RWPE2 (cell line): ENCODE measurements around the gene USP38.
A peak's percentile ranks its signal among the peaks of the same experiment; 100 is the strongest.
"Not testable (repeated sequence)": the region's sequence is repeated elsewhere in the genome, so short reads cannot be mapped to it uniquely, and the experiment has no call there.

Experiments used
- ATAC-seq: fragments of 200-7000 bp; cut with Tn5 transposase; 3 replicates; pipeline ENCODE4 v1.9.1; 2021; ENCODE audit warnings: low read depth
- DNase-seq: peaks from one replicate; pipeline ENCODE4 v3.0.0-alpha.2; 2020; ENCODE audit warnings: low spot score
- H3K27ac ChIP-seq: fragments of 450-650 bp; 2 replicates; pipeline ENCODE4 v1.5.1; 2017; ENCODE audit warnings: mild to moderate bottlenecking; ENCODE audit not compliant: poor library complexity, severe bottlenecking
- H3K27me3 ChIP-seq: fragments of 250-450 bp; sonication (Bioruptor Pico); 2 replicates; pipeline ENCODE4 v1.5.1; 2021; ENCODE audit warnings: mild to moderate bottlenecking, moderate library complexity; ENCODE audit not compliant: insufficient read depth, poor library complexity, severe bottlenecking
- H3K36me3 ChIP-seq: fragments of 250-450 bp; sonication (Bioruptor Pico); 2 replicates; pipeline ENCODE4 v1.5.1; 2020; ENCODE audit warnings: low read depth, mild to moderate bottlenecking, moderate library complexity
- H3K4me1 ChIP-seq: fragments of 250-450 bp; sonication (Bioruptor Pico); 2 replicates; pipeline ENCODE4 v1.5.1; 2021; ENCODE audit warnings: mild to moderate bottlenecking, moderate library complexity; ENCODE audit not compliant: insufficient read depth, poor library complexity, severe bottlenecking
- H3K4me3 ChIP-seq: fragments of 250-450 bp; sonication (Bioruptor Pico); 2 replicates; pipeline ENCODE4 v1.5.1; 2021; ENCODE audit warnings: mild to moderate bottlenecking, moderate library complexity; ENCODE audit not compliant: severe bottlenecking
- H3K9me3 ChIP-seq: fragments of 250-450 bp; sonication (Bioruptor Pico); 2 replicates; pipeline ENCODE4 v1.5.1; 2021; ENCODE audit warnings: mild to moderate bottlenecking, moderate library complexity; ENCODE audit not compliant: severe bottlenecking
- TF ChIP-seq, protein P1 (sequence below): fragments of 450-650 bp; IDR thresholded peaks from one replicate; pipeline ENCODE4 v1.5.1; 2017; ENCODE audit warnings: mild to moderate bottlenecking, moderate library complexity; ENCODE audit not compliant: poor library complexity, severe bottlenecking

The USP38 gene

DNA sequence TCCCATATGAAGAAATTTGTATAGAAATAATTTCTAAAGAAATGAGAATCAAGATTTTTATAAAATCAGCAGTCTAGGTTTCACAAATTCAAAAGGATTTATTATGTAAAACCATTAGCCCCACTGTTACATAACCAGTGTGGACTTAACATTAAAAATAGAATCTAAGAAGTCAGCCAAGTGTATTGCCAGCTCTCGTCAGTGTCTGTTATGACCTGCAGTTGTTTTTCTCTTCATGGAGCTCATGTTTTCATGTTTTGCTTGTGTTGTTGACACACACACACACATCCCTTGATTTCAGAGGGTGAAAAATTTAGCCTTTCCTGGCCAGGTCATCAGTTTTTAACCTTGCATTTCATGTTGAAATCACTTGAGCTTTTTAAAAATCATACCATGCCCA lies 39.5 kb downstream of the USP38 start:
- Histone ChIP-seq H3K4me3 (no peak overlapping the region), H3K36me3 (peaks cover 23% of the 10 kb centered on the region), H3K4me1 (no peaks in the 10 kb centered on the region), H3K27ac (no peak overlapping the region), H3K9me3 (no peaks in the 10 kb centered on the region), H3K27me3 (no peaks in the 10 kb centered on the region)
- ATAC-seq (no peak), DNase-seq (no peak)
- TF ChIP-seq, protein P1, sequence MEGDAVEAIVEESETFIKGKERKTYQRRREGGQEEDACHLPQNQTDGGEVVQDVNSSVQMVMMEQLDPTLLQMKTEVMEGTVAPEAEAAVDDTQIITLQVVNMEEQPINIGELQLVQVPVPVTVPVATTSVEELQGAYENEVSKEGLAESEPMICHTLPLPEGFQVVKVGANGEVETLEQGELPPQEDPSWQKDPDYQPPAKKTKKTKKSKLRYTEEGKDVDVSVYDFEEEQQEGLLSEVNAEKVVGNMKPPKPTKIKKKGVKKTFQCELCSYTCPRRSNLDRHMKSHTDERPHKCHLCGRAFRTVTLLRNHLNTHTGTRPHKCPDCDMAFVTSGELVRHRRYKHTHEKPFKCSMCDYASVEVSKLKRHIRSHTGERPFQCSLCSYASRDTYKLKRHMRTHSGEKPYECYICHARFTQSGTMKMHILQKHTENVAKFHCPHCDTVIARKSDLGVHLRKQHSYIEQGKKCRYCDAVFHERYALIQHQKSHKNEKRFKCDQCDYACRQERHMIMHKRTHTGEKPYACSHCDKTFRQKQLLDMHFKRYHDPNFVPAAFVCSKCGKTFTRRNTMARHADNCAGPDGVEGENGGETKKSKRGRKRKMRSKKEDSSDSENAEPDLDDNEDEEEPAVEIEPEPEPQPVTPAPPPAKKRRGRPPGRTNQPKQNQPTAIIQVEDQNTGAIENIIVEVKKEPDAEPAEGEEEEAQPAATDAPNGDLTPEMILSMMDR = no peak

DNA sequence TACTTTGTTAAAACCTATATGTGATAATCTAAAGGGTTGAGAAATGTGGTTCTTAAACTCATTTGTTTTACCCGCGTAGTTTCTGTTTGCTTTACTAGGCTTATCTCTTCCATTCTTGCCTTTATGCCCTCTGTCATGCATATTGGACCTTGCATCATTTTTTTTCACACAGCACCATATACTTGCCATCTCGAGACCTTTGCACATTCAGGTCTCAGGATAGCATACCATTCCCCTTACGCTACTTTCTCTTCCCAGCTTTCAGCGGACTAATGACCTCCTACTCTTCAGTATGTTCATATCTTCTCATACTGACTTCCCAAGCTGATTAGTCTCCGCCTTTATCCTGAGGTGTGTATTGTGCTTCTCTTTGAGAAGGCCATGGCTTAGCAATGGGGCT lies 40.5 kb downstream of the USP38 start:
- no peak overlapping the region for H3K4me3 ChIP-seq
- no peaks in the 10 kb centered on the region for H3K9me3 ChIP-seq
- DNase-seq = no peak
- H3K36me3 ChIP-seq = peaks cover 21% of the 10 kb centered on the region
- no peak for ATAC-seq
- no peaks in the 10 kb centered on the region for H3K27me3 ChIP-seq
- no peak overlapping the region for H3K27ac ChIP-seq
- no peaks in the 10 kb centered on the region for H3K4me1 ChIP-seq
- TF ChIP-seq, protein P1 = no peak

DNA sequence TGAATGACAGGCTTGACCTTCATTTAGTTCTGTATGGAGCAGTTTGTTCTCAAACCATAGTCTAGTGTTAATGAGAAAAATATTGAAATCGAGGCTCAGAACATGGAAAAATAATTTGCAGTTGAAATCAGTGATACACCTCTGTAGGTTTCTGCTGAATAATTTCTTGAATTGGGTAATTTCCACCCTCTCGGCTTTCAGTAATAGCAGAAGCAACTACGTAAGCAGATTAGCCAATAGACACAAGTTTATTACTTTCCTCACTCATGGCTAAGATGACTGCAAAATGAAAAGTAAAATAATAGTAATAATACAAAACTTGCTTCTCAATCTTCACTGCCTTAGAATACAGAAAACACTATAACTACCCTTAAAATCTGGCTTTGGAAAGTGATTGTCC lies 46.0 kb downstream of the USP38 start:
- DNase-seq (no peak), ATAC-seq (no peak)
- no peak overlapping the region for H3K4me3 ChIP-seq
- H3K27ac ChIP-seq = no peak overlapping the region
- no peaks in the 10 kb centered on the region for H3K27me3 ChIP-seq
- no peaks in the 10 kb centered on the region for H3K36me3 ChIP-seq
- no peaks in the 10 kb centered on the region for H3K9me3 ChIP-seq
- TF ChIP-seq, protein P1 = no peak
- no peaks in the 10 kb centered on the region for H3K4me1 ChIP-seq

DNA sequence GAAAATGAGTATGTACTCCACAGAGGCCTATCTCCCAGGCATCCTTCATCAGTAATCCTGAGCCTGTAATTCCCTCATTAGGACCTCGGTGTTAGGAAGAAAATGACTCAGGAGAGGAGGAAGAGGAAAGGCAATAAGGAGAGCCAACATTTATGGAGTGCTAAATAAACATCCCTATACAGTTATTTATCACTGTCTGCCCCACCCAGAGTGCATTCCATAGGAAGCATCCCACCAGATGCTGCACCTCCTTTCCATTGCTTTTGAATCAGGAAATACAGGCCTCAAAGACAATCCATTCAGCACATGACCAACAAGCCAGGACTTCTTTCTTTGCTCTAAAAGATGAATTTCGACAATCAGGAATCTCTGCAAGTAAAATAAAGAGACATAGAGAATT lies 47.6 kb downstream of the USP38 start:
- ATAC-seq (peak; percentile 45; the same call in 1 of the 3 replicates), DNase-seq (no peak)
- Histone ChIP-seq H3K36me3 (no peaks in the 10 kb centered on the region), H3K27ac (no peak overlapping the region), H3K4me3 (no peak overlapping the region), H3K27me3 (no peaks in the 10 kb centered on the region), H3K4me1 (no peaks in the 10 kb centered on the region), H3K9me3 (no peaks in the 10 kb centered on the region)
- TF ChIP-seq, protein P1 = no peak

DNA sequence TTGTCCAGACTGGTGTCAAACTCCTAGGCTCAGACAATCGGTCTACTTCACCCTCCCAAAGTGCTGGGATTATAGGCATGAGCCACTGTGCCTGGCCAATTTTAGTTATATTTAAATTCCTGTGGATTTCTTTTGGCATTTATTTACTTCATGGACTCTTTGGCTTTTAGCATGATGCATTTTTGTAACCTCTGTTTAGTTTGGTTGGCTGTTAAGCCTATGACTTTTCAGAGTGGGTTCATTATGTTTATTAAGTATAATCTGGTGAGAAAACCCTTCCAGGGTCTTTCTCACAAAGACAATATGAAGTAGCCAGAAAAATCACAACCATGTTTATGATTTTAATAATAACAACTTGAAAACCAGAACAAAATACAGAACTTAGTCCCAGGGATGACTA lies 49.4 kb downstream of the USP38 start:
- Histone ChIP-seq H3K9me3 (no peaks in the 10 kb centered on the region), H3K4me1 (no peaks in the 10 kb centered on the region), H3K36me3 (no peaks in the 10 kb centered on the region), H3K27ac (no peak overlapping the region), H3K4me3 (no peak overlapping the region), H3K27me3 (no peaks in the 10 kb centered on the region)
- ATAC-seq = no peak
- TF ChIP-seq, protein P1 = no peak
- no peak for DNase-seq

DNA sequence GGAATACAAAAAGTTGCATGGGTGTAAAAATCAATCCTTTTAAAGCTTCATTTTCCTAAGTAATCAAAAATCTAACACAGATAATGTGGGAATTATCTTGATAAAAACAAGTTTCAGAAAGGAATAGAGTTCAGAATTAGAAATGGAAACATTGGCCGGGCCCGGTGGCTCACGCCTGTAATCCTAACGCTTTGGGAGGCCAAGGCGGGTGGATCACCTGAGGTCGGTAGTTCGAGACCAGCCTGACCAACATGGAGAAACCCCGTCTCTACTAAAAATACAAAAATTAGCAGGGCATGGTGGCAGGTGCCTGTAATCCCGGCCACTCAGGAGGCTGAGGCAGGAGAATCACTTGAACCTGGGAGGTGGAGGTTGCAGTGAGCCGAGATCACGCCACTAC lies 52.5 kb downstream of the USP38 start:
- not testable (repeated sequence) for ATAC-seq, H3K36me3 ChIP-seq, H3K4me1 ChIP-seq, H3K27me3 ChIP-seq, H3K9me3 ChIP-seq, DNase-seq, H3K27ac ChIP-seq, H3K4me3 ChIP-seq
